Measurements from ENCODE around the gene ISCA1.

GRCh38 chr9:86315078-86315477 is 32.7 kb upstream of the ISCA1 start:
- no peak for TF ChIP-seq EZH2 (IDR thresholded peaks at IDR 0.05; ENCODE audit: low read depth, low read length, severe bottlenecking)
- TF ChIP-seq POLR2AphosphoS5 (IDR thresholded peaks at IDR 0.05; ENCODE audit: low read depth, low read length), result no peak
- no peak for TF ChIP-seq MAX (IDR thresholded peaks at IDR 0.05)
- no peak for TF ChIP-seq CTCF (IDR thresholded peaks at IDR 0.05; ENCODE audit: control extremely low read depth in 1 of 3, insufficient read depth in 1 of 3, low read depth in 1 of 3, low read length in 3 of 3)
- no peak for TF ChIP-seq POLR2A (IDR thresholded peaks at IDR 0.05; ENCODE audit: control extremely low read depth in 1 of 2, low read depth in 2 of 2, low read length in 2 of 2)
- TF ChIP-seq RAD21 (IDR thresholded peaks at IDR 0.05 in 1 of 2, conservative IDR thresholded peaks at IDR 0.05 in 1 of 2; ENCODE audit: low read depth in 2 of 2, low read length in 2 of 2), result no peak
- TF ChIP-seq HDAC6 (IDR thresholded peaks at IDR 0.05; ENCODE audit: low read depth, low read length), result no peak
- no peak for TF ChIP-seq RFX5 (IDR thresholded peaks at IDR 0.05; ENCODE audit: borderline replicate concordance, low read depth, low read length)
- TF ChIP-seq KDM1A (IDR thresholded peaks at IDR 0.05; ENCODE audit: borderline replicate concordance, low read length), result no peak
- no peak for TF ChIP-seq SUZ12 (IDR thresholded peaks at IDR 0.05; ENCODE audit: low read length)
- TF ChIP-seq FOSL1 (IDR thresholded peaks at IDR 0.05; ENCODE audit: insufficient read depth, low read depth, low read length), result no peak

All from H1 (cell line).